ENCODE data around the gene OR11G2. TPM values are rescaled to one million over a fixed set of nuclear protein-coding genes. Genes with fewer than 3 reads are reported as not detected.
"Not testable (repeated sequence)": the region's sequence is repeated elsewhere in the genome, so short reads cannot be mapped to it uniquely, and the experiment has no call there.

Gene OR11G2
- not detected for total RNA-seq

GRCh38 chr14:20190596-20190995, at the start of gene OR11G2:
TSS of gene OR11G2 (plus strand) at chr14:20190896. CDS start at chr14:20197438, 6,542 bp downstream.
- H3K4me1 Mint-ChIP-seq (ENCODE audit: low read depth), result no peaks in the 10 kb centered on the region
- DNase-seq, result no peak
- H3K4me3 Mint-ChIP-seq, result no peak within 1 kb of the TSS
- H3K36me3 Mint-ChIP-seq (ENCODE audit: insufficient read depth), result no peaks in the 10 kb centered on the region
- no peaks in the 10 kb centered on the region for H3K9me3 Mint-ChIP-seq
- ATAC-seq, result no peak
- peaks cover 12% of the 10 kb centered on the region for H3K27me3 Mint-ChIP-seq (ENCODE audit: low read depth)

- peaks cover 10% of the 10 kb centered on the region for H3K27me3 Mint-ChIP-seq (ENCODE audit: low read depth)
- ATAC-seq (no peak), DNase-seq (no peak)
- no peak overlapping the region for H3K4me3 Mint-ChIP-seq
- no peaks in the 10 kb centered on the region for H3K36me3 Mint-ChIP-seq (ENCODE audit: insufficient read depth)
- peaks cover 3% of the 10 kb centered on the region for H3K9me3 Mint-ChIP-seq
- H3K4me1 Mint-ChIP-seq (ENCODE audit: low read depth), result no peaks in the 10 kb centered on the region
Observed at GRCh38 chr14:20143911-20144310, 46.8 kb upstream of the OR11G2 start.

DNA sequence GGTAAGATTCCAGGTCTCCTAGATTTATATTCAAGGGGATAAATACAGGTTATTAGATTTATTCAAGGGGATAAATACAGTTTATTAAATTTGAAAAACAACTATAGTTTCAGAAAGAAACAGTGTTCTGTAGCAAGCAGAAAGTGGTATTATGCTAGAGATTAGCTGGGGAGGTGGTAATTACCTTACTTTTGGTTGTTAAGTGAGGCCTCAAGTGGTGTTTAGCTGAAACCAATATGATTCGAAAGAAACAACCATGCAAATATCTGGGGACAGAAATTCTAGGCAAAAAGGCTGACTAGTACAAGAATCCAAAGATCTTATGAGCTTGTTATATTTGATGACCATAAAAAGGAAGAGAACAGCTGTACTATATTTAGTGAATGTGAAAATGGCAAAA, 45.9 kb upstream of the OR11G2 start:
- peaks cover 12% of the 10 kb centered on the region for H3K27me3 Mint-ChIP-seq (ENCODE audit: low read depth)
- no peaks in the 10 kb centered on the region for H3K36me3 Mint-ChIP-seq (ENCODE audit: insufficient read depth)
- peaks cover 3% of the 10 kb centered on the region for H3K9me3 Mint-ChIP-seq
- H3K4me3 Mint-ChIP-seq, result no peak overlapping the region
- ATAC-seq (no peak), DNase-seq (no peak)
- no peaks in the 10 kb centered on the region for H3K4me1 Mint-ChIP-seq (ENCODE audit: low read depth)

DNA sequence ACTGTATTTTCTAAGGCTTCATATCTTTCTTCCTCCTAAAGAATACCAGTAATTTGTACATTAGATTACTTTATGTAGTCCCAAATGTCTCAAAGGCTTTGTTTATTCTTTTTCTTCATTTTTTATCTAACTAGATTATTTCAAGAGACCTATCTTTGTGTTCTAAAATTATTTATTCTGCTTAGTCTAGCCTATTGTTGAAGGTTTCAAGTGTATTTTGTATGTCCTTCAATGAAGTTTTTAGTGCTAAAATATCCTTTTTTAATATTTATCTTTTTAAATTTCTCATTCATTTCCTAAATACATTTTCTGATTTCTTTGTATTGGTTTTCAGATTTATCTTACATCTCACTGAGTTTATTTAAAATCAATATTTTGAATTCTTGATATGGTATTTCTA, 26.2 kb upstream of the OR11G2 start:
- H3K36me3 Mint-ChIP-seq (ENCODE audit: insufficient read depth), result no peaks in the 10 kb centered on the region
- no peak for ATAC-seq
- H3K9me3 Mint-ChIP-seq, result peaks cover 26% of the 10 kb centered on the region
- H3K4me1 Mint-ChIP-seq (ENCODE audit: low read depth), result no peaks in the 10 kb centered on the region
- DNase-seq, result no peak
- peaks cover 9% of the 10 kb centered on the region for H3K27me3 Mint-ChIP-seq (ENCODE audit: low read depth)
- H3K4me3 Mint-ChIP-seq, result no peak overlapping the region

DNA sequence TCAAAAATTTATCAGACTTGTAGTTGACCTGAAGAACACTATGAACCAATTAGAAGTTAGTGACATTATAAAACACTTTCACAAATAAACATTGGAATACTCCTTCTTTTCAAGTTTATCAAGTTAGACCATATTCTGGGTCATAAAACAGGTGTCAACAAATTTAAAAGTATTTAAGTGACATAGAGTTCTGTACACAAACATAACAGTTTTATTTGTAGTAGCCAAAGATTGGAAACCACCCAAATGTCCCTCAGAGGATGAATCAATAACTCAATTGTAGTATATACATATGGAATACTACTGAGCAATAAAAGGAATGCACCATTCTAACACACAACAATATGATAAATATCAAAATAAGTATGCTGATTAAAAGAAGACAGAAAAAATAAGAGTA, 23.6 kb upstream of the OR11G2 start:
- H3K4me1 Mint-ChIP-seq (ENCODE audit: low read depth), result no peaks in the 10 kb centered on the region
- ATAC-seq (no peak), DNase-seq (no peak)
- H3K27me3 Mint-ChIP-seq (ENCODE audit: low read depth), result peaks cover 9% of the 10 kb centered on the region
- no peaks in the 10 kb centered on the region for H3K36me3 Mint-ChIP-seq (ENCODE audit: insufficient read depth)
- no peak overlapping the region for H3K4me3 Mint-ChIP-seq
- H3K9me3 Mint-ChIP-seq, result peaks cover 20% of the 10 kb centered on the region

GRCh38 chr14:20169852-20170251, 20.8 kb upstream of the OR11G2 start:
- H3K4me1 Mint-ChIP-seq (ENCODE audit: low read depth); H3K27me3 Mint-ChIP-seq (ENCODE audit: low read depth); H3K36me3 Mint-ChIP-seq (ENCODE audit: insufficient read depth); H3K4me3 Mint-ChIP-seq; ATAC-seq; H3K9me3 Mint-ChIP-seq; DNase-seq: not testable (repeated sequence)

GRCh38 chr14:20174205-20174604, 16.5 kb upstream of the OR11G2 start:
- not testable (repeated sequence) for ATAC-seq; H3K27me3 Mint-ChIP-seq (ENCODE audit: low read depth); H3K36me3 Mint-ChIP-seq (ENCODE audit: insufficient read depth); H3K4me1 Mint-ChIP-seq (ENCODE audit: low read depth); H3K9me3 Mint-ChIP-seq; H3K4me3 Mint-ChIP-seq; DNase-seq

GRCh38 chr14:20176330-20176729, 14.4 kb upstream of the OR11G2 start:
- H3K36me3 Mint-ChIP-seq (ENCODE audit: insufficient read depth), result no peaks in the 10 kb centered on the region
- H3K4me1 Mint-ChIP-seq (ENCODE audit: low read depth), result no peaks in the 10 kb centered on the region
- H3K27me3 Mint-ChIP-seq (ENCODE audit: low read depth), result peaks cover 2% of the 10 kb centered on the region
- H3K4me3 Mint-ChIP-seq, result no peak overlapping the region
- no peaks in the 10 kb centered on the region for H3K9me3 Mint-ChIP-seq
- no peak for DNase-seq
- no peak for ATAC-seq

DNA sequence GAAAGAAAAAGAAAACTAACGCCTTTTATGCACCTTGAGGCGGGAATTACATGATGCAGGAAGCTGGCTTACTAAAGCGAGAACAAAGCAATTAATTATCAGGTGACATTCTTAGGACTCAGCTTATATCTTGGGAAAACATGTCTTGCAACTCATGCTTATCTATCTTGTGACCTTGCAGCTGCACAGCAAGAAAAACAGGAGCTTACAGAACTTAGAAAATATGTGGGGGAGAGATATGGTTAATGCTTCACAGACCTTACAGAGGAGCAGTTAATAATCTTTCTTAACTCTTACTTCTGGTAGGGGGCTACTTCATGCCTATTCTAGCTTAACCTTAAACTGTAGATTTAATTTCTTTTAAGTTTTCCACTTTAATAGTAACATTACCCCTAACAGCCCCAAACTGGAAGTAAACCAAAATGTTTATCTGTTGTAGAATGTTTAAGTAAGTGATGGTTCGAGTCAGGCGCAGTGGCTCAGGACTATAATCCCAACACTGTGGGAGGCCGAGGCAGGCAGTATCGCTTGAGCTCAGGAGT, 13.2 kb upstream of the OR11G2 start:
- Mint-ChIP-seq H3K27me3 (ENCODE audit: low read depth) (peaks cover 4% of the 10 kb centered on the region), H3K4me3 (no peak overlapping the region), H3K4me1 (ENCODE audit: low read depth) (no peaks in the 10 kb centered on the region), H3K9me3 (no peaks in the 10 kb centered on the region), H3K36me3 (ENCODE audit: insufficient read depth) (no peaks in the 10 kb centered on the region)
- ATAC-seq, result no peak
- DNase-seq, result no peak

DNA sequence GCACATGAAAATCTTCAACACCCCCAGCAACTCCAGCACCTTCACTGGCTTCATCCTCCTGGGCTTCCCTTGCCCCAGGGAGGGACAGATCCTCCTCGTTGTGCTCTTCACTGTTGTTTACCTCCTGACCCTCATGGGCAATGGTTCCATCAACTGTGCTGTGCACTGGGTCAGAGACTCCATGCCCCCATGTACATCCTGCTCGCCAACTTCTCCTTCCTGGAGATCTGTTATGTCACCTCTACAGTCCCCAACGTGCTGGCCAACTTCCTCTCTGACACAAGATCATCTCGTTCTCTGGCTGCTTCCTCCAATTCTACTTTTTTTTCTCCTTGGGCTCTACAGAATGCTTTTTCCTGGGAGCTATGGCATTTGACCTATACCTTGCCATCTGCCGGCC, 11.5 kb upstream of the OR11G2 start:
- Mint-ChIP-seq H3K9me3 (no peaks in the 10 kb centered on the region), H3K36me3 (ENCODE audit: insufficient read depth) (no peaks in the 10 kb centered on the region), H3K27me3 (ENCODE audit: low read depth) (peaks cover 4% of the 10 kb centered on the region), H3K4me3 (no peak overlapping the region), H3K4me1 (ENCODE audit: low read depth) (no peaks in the 10 kb centered on the region)
- DNase-seq (no peak), ATAC-seq (no peak)

DNA sequence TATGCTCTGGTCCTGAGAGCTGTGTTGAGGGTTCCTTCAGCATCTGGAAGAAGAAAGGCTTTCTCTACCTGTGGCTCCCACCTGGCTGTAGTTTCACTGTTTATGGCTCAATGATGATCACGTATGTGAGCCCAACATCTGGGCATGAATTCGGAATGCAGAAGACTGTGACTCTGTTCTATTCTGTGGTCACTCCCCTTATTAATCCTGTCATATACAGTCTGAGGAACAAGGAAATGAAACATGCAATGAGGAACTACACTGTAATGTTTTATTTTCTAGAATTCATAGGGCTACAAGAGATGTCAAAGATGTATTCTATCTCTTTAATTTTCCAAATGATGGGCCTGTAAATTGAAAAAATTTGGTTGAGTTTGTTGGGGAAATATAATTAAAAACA, 10.8 kb upstream of the OR11G2 start:
- ATAC-seq, result no peak
- H3K36me3 Mint-ChIP-seq (ENCODE audit: insufficient read depth), result no peaks in the 10 kb centered on the region
- no peak for DNase-seq
- H3K4me3 Mint-ChIP-seq, result no peak overlapping the region
- H3K27me3 Mint-ChIP-seq (ENCODE audit: low read depth), result peaks cover 4% of the 10 kb centered on the region
- H3K4me1 Mint-ChIP-seq (ENCODE audit: low read depth), result no peaks in the 10 kb centered on the region
- H3K9me3 Mint-ChIP-seq, result no peaks in the 10 kb centered on the region

GRCh38 chr14:20180486-20180885, 10.2 kb upstream of the OR11G2 start:
- Mint-ChIP-seq H3K4me1 (ENCODE audit: low read depth) (no peaks in the 10 kb centered on the region), H3K27me3 (ENCODE audit: low read depth) (peaks cover 2% of the 10 kb centered on the region), H3K36me3 (ENCODE audit: insufficient read depth) (no peaks in the 10 kb centered on the region), H3K9me3 (no peaks in the 10 kb centered on the region), H3K4me3 (no peak overlapping the region)
- DNase-seq, result no peak
- no peak for ATAC-seq

DNA sequence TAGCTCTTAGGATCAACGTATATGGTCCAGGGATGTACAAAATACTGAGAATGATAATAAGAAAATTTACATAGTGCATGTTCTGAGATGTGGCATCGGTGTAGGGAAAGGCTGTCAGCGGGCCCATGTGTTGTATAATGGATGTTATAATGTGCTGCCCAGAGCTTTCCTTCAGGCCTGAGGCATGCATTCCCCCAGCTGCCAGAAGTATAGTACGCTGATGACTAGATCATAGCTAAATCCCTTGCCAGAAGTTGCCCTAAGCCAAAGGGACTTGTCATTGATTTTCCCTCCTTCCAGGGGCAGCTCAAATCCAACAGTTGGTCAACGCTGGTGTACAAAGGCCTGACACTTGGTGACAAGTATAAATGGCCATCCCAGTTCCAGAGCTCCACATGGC, 6.5 kb upstream of the OR11G2 start:
- no peak for ATAC-seq
- Mint-ChIP-seq H3K36me3 (ENCODE audit: insufficient read depth) (no peaks in the 10 kb centered on the region), H3K4me3 (no peak overlapping the region), H3K4me1 (ENCODE audit: low read depth) (no peaks in the 10 kb centered on the region), H3K27me3 (ENCODE audit: low read depth) (peaks cover 8% of the 10 kb centered on the region), H3K9me3 (no peaks in the 10 kb centered on the region)
- DNase-seq, result no peak

DNA sequence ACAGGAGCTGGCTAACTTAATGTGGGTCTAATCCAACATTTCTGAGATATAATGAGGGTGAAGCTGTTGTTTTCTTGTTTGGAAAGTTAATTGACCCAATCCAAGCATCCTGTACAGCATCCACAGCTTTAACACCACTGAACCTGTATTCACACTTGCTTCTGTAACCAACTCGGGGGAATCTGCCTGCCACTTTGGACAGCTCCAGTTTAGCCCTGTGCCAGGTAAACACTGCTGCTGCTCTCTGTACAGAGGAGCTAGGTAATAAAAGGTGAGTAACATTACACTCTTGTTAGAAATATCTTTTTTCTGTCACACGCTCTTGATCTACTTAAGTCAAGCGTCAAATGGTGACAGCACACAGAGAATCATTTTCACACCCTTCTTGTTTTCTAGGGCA, 700 bp downstream of the OR11G2 start:
- Mint-ChIP-seq H3K27me3 (ENCODE audit: low read depth) (peaks cover 13% of the 10 kb centered on the region), H3K9me3 (no peaks in the 10 kb centered on the region), H3K4me3 (no peak overlapping the region), H3K36me3 (ENCODE audit: insufficient read depth) (no peaks in the 10 kb centered on the region), H3K4me1 (ENCODE audit: low read depth) (no peaks in the 10 kb centered on the region)
- DNase-seq (no peak), ATAC-seq (no peak)

GRCh38 chr14:20194101-20194500, 3.4 kb downstream of the OR11G2 start:
- peaks cover 9% of the 10 kb centered on the region for H3K27me3 Mint-ChIP-seq (ENCODE audit: low read depth)
- no peak overlapping the region for H3K4me3 Mint-ChIP-seq
- no peak for DNase-seq
- no peak for ATAC-seq
- H3K4me1 Mint-ChIP-seq (ENCODE audit: low read depth), result no peaks in the 10 kb centered on the region
- no peaks in the 10 kb centered on the region for H3K9me3 Mint-ChIP-seq
- H3K36me3 Mint-ChIP-seq (ENCODE audit: insufficient read depth), result no peaks in the 10 kb centered on the region

GRCh38 chr14:20195170-20195569, 4.5 kb downstream of the OR11G2 start:
- peaks cover 14% of the 10 kb centered on the region for H3K27me3 Mint-ChIP-seq (ENCODE audit: low read depth)
- not testable (repeated sequence) for H3K36me3 Mint-ChIP-seq (ENCODE audit: insufficient read depth); H3K4me1 Mint-ChIP-seq (ENCODE audit: low read depth); H3K4me3 Mint-ChIP-seq; DNase-seq; H3K9me3 Mint-ChIP-seq; ATAC-seq

Measured in activated T-cell treated with anti-CD3 and anti-CD28 coated beads, Interleukin-2, amount 50 U/mL, for 4 hours (primary cell).